GM10266 (cell line): ENCODE results near the gene SIGLEC6.

Source experiments
- DNase-seq: peaks from one replicate; pipeline ENCODE4 v3.0.0; 2012; ENCODE audit errors: extremely low spot score
- TF ChIP-seq, protein P1 (sequence below): IDR thresholded peaks from 2 replicates; pipeline ENCODE4 v1.5.1; 2012; ENCODE audit warnings: mild to moderate bottlenecking, low read depth; ENCODE audit not compliant: control insufficient read depth, insufficient read depth; ENCODE audit errors: missing control alignments

SIGLEC6 gene

GRCh38 chr19:51568456-51568855 is 37.0 kb upstream of the SIGLEC6 start:
- no peak for DNase-seq
- TF ChIP-seq, protein P1, sequence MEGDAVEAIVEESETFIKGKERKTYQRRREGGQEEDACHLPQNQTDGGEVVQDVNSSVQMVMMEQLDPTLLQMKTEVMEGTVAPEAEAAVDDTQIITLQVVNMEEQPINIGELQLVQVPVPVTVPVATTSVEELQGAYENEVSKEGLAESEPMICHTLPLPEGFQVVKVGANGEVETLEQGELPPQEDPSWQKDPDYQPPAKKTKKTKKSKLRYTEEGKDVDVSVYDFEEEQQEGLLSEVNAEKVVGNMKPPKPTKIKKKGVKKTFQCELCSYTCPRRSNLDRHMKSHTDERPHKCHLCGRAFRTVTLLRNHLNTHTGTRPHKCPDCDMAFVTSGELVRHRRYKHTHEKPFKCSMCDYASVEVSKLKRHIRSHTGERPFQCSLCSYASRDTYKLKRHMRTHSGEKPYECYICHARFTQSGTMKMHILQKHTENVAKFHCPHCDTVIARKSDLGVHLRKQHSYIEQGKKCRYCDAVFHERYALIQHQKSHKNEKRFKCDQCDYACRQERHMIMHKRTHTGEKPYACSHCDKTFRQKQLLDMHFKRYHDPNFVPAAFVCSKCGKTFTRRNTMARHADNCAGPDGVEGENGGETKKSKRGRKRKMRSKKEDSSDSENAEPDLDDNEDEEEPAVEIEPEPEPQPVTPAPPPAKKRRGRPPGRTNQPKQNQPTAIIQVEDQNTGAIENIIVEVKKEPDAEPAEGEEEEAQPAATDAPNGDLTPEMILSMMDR, result no peak

GRCh38 chr19:51567583-51567982 is 36.1 kb upstream of the SIGLEC6 start:
- DNase-seq, result no peak
- TF ChIP-seq, protein P1, result no peak

DNA sequence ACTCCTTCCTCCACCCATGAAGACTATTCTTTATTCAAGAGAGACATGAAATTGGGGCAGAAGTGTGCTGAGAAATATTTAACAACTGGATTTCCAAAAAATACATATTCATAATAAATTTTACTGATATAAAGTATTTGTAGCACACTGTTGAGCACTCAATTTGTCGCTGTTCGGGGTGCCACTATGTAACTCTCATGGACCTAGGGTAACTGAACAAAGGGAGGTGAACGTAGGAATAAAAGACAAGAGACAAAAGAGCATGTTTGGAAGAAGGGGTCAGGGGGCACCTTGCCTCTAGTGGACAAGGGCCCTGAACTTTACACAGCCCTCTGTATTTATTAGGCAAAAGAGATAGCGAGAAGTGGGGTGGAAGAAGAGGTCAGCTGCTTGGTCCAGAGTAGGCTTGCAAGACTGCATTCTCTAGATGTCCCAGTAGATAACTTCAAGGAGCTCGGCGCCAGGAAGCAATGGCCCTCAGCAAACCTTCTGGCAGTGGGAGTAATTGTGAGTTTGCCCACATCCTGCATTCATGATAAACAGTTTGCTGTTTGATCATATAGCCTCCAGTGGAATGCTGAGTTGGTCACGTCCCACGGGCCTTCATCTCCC is 35.1 kb upstream of the SIGLEC6 start:
- no peak for DNase-seq
- TF ChIP-seq, protein P1, result no peak

- no peak for DNase-seq
Measured at GRCh38 chr19:51565583-51565982, 34.1 kb upstream of the SIGLEC6 start.

DNA sequence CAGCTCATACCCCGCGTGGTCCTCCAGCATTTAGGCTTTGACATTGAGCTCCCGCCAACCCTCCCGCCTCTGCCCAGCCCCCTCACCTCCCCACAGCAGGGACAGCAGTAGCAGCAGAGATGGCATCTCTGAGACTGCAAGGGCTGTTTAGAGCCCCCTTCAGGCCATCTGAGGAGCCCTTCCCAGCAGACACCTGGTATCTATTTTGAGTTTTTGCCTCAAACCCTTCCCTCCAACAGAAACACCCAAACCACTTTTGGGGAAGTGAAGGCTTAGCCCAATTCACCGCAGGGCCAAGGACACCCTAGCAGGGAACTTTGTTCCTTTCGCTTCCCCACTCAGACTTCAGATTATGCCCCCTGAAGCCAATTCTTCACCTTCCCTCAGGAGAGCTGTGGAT is 33.3 kb upstream of the SIGLEC6 start:
- DNase-seq, result peak; percentile 34
- TF ChIP-seq, protein P1, result peak; percentile 36

More at GRCh38 chr19:51565583-51565982, 34.1 kb upstream of the SIGLEC6 start:
- TF ChIP-seq, protein P1, result no peak

DNA sequence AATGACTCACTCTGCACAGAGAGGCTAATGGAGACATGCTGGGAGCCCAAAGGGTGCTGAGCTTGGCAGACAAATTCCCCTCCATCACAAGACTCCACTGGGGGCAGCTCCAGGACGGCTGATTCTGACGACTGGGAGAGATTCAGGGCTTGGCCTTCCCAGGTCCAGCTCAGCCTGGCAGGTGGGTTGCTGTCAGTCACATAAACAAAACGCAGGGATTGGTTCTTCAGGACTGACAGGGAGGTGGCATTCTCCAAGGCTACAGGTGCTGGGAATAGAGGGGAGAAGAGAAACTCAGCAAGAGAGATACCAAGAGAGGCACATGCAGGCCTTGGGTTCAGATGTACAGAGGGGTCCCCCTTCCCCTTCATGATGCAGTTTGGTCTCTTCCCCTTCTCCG is 28.9 kb upstream of the SIGLEC6 start:
- TF ChIP-seq, protein P1, result no peak
- DNase-seq, result no peak

- no peak for DNase-seq
Measured at GRCh38 chr19:51559240-51559639, 27.8 kb upstream of the SIGLEC6 start.

More at GRCh38 chr19:51559240-51559639, 27.8 kb upstream of the SIGLEC6 start:
- TF ChIP-seq, protein P1, result no peak
